HG03442 (cell line): ENCODE results near the gene ADGRG7.
"Not testable (repeated sequence)": the region's sequence is repeated elsewhere in the genome, so short reads cannot be mapped to it uniquely, and the experiment has no call there.

ENCODE experiments used
- ATAC-seq: cut with Tn5 transposase; IDR thresholded peaks from one replicate; pipeline ENCODE4 v1.9.1; 2021; ENCODE audit warnings: mild to moderate bottlenecking, moderate library complexity; ENCODE audit not compliant: unreplicated experiment

ADGRG7 gene

GRCh38 chr3:100641471-100642032 is 32.2 kb downstream of the ADGRG7 start:
- peak; percentile 62 for ATAC-seq

GRCh38 chr3:100645913-100646312 is 36.5 kb downstream of the ADGRG7 start:
- no peak for ATAC-seq

DNA sequence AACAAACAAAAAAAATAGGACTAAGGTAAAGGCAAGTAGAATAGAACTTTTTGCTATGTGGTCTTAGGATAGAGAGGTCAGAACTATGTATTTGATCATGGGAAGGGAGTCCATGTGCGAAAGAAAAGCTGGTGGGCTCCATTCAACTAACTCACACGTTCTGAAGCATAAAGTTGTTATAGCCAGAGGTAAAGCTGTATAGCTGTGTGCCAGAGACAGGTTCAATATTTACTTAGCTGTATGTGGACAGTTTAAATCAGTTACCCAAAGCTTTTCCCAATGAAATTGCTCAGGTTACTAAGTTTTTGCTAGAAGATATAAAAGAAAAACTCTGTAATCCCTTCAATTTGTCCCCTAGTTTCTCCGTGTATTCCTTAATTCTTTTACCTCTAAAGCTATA is 37.8 kb downstream of the ADGRG7 start:
- ATAC-seq: no peak

DNA sequence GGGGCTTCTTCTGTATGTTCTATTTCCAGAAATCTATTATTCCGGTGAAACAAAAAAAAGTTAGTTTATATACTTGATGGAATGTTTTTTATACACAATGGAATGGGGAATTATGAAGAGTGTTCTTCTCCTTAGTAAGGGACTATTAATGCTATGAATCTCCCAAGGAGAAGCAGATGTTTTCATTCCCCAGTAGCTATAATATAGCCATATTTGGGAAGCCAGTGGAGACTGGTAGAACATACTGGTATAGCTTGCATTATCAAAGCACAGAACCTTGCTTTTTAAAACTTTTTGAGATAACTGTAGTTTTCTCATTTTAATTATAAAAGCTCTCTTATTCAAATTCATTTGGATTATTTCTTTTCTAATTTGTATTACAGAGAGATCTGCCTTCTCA is 38.3 kb downstream of the ADGRG7 start:
- no peak for ATAC-seq

- ATAC-seq: peak; percentile 99
Observed at GRCh38 chr3:100650651-100651619, 41.5 kb downstream of the ADGRG7 start.

DNA sequence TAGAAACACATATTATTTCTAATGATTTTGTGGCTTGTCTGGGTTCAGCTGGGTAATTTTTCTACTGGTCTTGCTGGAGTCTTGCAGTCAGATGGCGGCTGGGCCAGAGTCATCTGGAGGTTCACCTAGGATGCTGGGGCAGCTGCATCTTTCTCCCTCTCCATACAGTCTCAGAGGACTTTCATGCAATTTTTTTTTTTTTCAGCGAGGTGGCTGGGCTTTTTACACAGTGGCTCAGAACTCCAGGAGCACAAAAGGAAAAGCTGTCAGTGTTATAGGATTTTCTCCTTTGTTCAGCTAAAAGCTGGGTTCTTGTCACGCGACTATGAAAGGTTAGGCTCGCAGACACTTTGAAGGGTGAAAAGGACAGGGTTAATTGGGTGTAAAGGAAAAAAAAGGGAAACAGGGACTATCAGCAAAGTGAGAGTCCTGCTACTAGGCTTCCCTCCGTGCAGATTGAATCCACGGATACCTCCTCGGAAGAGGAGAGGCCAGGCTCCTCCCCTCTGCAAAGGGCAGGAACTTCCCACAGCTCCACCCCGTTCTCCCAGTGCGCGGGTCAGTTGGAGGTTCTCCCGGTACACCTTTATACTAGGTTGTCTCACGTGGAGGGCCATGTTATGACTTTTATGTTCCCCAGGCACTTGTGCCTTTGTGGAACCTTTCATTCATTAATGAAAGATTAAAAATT is 44.3 kb downstream of the ADGRG7 start:
- ATAC-seq: no peak

DNA sequence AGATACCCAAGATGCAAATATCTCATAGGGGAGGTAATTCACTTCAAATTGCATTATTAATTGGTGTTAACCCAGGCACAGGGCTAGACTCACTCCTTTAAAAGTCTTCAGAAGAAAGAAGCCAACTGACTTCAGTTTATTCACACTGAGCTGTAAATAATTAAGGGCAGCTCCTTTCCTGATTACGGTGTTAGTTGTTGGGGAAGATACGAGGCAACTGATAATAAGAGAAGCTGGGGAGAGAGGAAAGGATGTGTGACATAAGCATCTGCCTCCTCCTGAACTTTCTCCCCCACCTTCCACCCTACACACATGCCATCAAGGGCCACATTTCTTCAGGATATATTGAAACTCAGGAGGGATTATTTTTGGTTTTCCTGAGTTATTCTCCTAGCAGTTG is 47.5 kb downstream of the ADGRG7 start:
- ATAC-seq: no peak

- ATAC-seq: not testable (repeated sequence)
Observed at GRCh38 chr3:100661294-100661693, 51.9 kb downstream of the ADGRG7 start.

- ATAC-seq: no peak
Observed at GRCh38 chr3:100662113-100662823, 52.9 kb downstream of the ADGRG7 start.

GRCh38 chr3:100665230-100665629 is 55.8 kb downstream of the ADGRG7 start:
- peak; percentile 58 for ATAC-seq

DNA sequence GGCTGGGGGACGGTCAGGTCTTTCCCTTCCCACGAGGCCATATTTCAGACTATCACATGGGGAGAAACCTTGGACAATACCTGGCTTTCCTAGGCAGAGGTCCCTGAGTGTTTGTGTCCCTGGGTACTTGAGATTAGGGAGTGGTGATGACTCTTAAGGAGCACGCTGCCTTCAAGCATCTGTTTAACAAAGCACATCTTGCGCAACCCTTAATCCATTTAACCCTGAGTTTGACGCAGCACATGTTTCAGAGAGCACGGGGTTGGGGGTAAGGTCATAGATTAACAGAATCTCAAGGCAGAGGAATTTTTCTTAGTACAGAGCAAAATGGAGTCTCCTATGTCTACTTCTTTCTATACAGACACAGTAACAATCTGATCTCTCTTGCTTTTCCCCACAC is 57.3 kb downstream of the ADGRG7 start:
- not testable (repeated sequence) for ATAC-seq

- not testable (repeated sequence) for ATAC-seq
Observed at GRCh38 chr3:100667316-100667715, 57.9 kb downstream of the ADGRG7 start.

GRCh38 chr3:100670995-100671394 is 61.6 kb downstream of the ADGRG7 start:
- not testable (repeated sequence) for ATAC-seq

DNA sequence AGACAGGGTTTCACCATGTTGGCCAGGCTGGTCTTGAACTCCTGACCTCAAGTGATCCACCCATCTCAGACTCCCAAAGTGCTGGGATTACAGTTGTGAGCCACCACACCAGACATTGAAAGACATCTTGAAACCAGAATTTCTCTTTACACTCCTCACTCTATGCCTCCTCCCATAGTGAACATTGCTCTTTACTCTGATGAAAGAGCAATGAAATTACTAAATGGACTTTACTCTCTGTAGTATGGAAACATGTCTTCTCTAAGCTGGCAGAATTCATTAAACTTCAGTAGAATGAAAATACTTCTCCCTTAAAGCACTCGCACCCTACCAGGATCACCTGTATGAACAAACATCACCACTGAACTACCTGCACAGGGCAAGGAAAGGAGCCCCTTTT is 72.1 kb downstream of the ADGRG7 start:
- ATAC-seq: no peak

- no peak for ATAC-seq
Observed at GRCh38 chr3:100682056-100682853, 72.9 kb downstream of the ADGRG7 start.

- no peak for ATAC-seq
Observed at GRCh38 chr3:100682854-100683760, 73.7 kb downstream of the ADGRG7 start.

GRCh38 chr3:100693225-100693624 is 83.8 kb downstream of the ADGRG7 start:
- no peak for ATAC-seq

GRCh38 chr3:100695696-100696095 is 86.3 kb downstream of the ADGRG7 start:
- ATAC-seq: no peak

- no peak for ATAC-seq
Observed at GRCh38 chr3:100696161-100696560, 86.8 kb downstream of the ADGRG7 start.
